Measurements from ENCODE around the gene COPS8.

DNA sequence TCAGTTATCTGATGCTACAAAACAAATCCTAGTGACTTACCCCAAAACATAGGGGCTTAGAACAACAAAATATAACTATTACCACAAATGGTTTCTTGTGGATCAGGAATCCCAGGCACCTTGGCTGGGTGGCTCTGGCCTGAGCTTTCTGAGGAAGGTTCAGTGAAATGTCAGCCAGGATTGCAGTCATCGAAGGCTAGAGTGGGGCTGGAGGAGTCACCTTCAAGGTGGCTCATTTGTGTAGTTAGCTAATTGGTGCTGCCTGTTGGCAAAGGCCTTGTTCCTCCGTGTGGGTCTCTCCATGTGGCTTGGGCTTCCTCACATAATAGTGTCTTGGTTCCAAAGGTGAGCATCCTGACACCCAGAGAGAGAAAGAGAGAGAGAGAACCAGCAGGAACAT lies 57.4 kb downstream of the COPS8 start:
- TF ChIP-seq, protein P1, sequence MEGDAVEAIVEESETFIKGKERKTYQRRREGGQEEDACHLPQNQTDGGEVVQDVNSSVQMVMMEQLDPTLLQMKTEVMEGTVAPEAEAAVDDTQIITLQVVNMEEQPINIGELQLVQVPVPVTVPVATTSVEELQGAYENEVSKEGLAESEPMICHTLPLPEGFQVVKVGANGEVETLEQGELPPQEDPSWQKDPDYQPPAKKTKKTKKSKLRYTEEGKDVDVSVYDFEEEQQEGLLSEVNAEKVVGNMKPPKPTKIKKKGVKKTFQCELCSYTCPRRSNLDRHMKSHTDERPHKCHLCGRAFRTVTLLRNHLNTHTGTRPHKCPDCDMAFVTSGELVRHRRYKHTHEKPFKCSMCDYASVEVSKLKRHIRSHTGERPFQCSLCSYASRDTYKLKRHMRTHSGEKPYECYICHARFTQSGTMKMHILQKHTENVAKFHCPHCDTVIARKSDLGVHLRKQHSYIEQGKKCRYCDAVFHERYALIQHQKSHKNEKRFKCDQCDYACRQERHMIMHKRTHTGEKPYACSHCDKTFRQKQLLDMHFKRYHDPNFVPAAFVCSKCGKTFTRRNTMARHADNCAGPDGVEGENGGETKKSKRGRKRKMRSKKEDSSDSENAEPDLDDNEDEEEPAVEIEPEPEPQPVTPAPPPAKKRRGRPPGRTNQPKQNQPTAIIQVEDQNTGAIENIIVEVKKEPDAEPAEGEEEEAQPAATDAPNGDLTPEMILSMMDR (IDR thresholded peaks at IDR 0.05) = no peak
- TF ChIP-seq POLR2A (IDR thresholded peaks at IDR 0.05) = no peak

Data from body of pancreas (tissue), 4 donors.